ENCODE data around the gene PRKCA.

DNA sequence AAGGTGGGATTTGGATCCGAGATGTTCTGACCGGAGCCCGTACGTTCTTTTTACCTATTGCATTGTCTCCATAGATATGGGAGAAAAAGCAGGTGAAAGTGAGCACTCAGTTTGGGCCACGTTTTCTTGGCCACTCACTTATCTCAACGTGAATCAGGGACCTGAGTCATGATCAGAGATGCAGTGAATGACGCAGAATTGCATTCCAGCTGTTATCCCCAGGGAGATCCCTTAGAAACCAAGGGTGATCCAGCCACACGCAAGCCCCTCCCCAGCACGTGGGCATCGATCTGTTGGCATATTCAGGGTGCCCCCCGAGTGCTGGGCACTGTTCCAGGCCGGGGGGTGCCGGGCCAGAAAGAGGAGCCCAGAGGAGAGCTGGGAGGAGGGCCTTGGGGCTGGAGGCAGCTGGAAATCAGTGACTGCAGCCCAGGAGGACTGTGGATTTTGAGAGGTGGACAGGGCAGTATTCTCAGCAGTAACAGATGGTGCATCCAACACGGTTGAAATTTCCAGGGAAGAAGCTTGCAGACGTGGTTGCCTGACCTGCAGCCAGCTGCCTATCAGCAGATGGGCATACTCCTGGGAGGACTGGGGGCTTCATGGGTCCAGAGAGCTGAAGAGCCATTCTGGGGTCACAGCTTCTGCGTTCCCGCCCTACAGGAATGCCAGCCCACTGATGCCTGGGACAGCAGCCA is 445.3 kb downstream of the PRKCA start:
- no peak for TF ChIP-seq GATA3 (IDR thresholded peaks at IDR 0.05; ENCODE audit: low read depth, low read length)
- no peak for TF ChIP-seq GATA2 (IDR thresholded peaks at IDR 0.05; ENCODE audit: low read depth, low read length)

All from SH-SY5Y (cell line).